ENCODE measurements around the gene TTC33.

Gene TTC33

DNA sequence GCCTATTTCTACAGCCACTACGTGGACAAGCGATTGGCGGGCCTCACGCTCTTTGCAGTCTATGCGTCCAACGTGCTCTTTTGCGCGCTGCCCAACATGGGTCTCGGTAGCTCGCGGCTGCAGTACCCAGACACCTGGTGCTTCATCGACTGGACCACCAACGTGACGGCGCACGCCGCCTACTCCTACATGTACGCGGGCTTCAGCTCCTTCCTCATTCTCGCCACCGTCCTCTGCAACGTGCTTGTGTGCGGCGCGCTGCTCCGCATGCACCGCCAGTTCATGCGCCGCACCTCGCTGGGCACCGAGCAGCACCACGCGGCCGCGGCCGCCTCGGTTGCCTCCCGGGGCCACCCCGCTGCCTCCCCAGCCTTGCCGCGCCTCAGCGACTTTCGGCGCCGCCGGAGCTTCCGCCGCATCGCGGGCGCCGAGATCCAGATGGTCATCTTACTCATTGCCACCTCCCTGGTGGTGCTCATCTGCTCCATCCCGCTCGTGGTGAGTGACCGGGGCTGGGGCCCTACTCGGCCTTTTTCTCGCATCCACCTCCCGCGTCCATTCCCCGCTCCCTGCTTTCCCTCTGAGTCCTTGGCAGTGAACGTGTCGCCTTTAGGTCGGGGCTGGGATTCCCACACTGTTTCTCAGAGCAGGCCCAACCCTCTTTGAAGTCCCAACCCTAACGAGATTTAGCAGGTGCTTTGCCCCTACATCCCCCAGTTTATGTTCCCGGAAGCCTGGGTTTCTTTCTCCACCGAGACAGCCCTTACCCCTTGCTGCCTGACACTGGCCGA is 74.2 kb downstream of the TTC33 start:
- in situ Hi-C loops (cut with MboI; ENCODE audit: low sequenced_read_pairs) = no loop called here

DNA sequence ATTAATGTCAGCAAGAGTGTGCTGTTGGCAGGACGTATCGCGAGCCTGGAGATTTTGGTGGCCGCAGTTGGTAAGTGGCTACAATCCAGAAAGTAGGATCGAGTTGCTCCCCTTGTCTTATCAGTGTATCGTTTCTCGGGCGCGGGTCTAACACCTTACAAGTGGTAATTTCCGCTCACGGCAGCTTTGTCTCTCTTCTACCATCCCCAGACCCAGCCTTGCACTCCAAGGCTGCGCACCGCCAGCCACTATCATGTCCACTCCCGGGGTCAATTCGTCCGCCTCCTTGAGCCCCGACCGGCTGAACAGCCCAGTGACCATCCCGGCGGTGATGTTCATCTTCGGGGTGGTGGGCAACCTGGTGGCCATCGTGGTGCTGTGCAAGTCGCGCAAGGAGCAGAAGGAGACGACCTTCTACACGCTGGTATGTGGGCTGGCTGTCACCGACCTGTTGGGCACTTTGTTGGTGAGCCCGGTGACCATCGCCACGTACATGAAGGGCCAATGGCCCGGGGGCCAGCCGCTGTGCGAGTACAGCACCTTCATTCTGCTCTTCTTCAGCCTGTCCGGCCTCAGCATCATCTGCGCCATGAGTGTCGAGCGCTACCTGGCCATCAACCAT is 74.9 kb downstream of the TTC33 start:
- in situ Hi-C loops (cut with MboI; ENCODE audit: low sequenced_read_pairs) = no loop called here

DNA sequence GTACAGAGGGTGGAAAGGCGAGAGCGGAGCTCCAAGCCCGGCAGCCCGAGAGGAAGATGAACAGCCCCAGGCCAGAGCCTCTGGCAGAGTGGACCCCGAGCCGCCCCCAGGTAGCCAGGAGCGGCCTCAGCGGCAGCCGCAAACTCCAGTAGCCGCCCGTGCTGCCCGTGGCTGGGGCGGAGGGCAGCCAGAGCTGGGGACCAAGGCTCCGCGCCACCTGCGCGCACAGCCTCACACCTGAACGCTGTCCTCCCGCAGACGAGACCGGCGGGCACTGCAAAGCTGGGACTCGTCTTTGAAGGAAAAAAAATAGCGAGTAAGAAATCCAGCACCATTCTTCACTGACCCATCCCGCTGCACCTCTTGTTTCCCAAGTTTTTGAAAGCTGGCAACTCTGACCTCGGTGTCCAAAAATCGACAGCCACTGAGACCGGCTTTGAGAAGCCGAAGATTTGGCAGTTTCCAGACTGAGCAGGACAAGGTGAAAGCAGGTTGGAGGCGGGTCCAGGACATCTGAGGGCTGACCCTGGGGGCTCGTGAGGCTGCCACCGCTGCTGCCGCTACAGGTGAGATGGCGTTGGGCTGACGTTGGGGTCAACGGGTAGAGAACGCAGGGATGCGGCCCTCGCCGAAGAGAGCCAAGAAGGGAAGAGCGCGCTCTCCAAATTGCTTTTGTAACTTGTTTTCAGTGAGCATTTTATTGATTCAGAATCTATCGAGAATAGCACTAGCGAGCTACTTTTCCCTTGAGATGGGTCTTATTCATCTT is 75.7 kb downstream of the TTC33 start, which contains the start of gene PTGER4:
PTGER4 (plus strand) TSS at position 3 of the 769 bp plus-strand sequence. CDS start 1,079 bp downstream, outside the sequence.
- in situ Hi-C loops (cut with MboI; ENCODE audit: low sequenced_read_pairs) = no loop called here

DNA sequence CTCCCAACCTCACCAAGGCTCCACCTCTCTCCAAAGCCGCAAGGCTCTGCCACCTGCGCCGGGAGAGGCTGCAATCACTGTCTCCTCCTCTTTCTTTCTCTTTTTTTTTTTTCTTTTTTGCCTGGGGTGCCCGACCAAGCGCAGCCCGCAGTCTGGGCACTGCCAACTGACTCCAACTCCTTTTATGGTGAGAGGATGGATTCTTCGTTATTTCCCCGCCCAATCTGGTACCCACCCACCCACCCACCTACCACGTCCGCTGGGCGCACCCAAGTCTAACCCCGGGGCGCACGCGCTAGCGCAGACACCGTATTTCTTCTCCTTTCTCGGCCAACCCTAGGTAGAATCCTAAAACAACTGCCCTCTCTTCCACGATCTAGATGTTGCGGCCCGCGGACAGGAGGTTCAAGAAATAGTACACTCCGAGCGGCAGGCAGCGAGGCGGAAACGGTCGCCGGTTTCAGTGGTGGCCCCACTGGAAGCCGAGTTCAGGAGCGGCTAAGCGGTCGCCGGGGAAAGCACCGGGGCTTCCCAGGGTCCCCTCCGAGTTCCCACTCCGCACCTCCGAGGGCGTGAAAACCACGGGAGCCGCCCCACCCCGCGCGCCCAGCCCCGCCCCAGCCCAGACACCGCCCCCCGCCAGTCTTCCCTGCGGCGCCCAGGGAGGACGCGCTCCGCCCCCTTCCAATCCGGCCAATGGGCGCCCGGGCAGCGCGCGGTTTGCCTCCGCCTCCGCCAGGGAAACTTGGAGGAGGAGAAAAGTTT is 76.4 kb downstream of the TTC33 start:
- in situ Hi-C loops (cut with MboI; ENCODE audit: low sequenced_read_pairs) = no loop called here

DNA sequence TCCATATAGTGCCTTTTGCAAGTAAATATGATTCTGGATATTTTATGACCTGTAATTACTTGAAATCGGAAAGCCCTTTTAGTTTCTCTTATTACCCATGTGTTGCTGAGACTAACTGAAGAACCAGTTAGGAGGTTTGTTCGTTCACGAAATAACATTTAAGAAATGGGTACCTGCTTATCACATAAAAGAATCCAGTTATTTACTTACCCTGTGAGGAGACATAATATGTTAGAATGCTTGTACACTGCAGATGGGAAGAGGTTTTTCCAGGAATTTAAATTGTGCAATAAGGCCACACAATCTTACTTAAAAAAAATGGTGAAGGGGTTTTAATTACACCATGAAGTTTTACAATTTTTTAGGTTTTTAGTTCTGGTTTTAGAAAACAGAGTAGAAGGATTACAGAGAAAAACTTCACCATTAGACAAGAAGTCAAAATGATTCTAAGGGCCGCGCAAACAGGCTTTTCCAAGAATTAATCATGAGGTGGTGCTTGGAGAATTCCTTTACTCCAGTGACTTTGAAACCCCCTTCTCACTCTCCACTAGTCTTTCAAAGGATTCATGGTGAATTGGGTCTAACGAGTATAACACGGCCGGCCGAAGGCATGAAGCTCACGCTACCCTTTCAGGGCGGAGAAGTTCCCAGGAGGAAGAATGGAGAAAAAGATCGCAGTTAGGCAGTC is 77.2 kb downstream of the TTC33 start:
- in situ Hi-C loops (cut with MboI; ENCODE audit: low sequenced_read_pairs) = no loop called here

DNA sequence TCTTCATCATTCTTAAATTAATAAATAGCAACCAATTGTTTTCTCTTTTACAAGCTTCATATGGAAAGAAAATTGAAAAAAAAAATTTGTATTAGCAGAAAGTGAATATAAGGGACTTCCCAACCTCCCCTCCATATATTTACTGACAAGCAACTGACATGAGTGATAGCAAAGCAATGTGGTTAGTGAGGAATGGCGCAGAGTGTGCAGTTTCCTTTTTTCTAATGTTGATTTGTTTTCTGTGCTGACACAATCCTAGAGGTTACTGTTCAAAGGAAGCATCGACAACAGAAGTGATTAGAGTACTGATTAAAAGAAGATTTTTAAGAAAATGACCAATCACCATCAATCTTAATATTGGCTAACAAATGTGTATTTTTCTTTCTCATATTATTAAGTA is 77.7 kb downstream of the TTC33 start:
- in situ Hi-C loops (cut with MboI; ENCODE audit: low sequenced_read_pairs) = no loop called here

DNA sequence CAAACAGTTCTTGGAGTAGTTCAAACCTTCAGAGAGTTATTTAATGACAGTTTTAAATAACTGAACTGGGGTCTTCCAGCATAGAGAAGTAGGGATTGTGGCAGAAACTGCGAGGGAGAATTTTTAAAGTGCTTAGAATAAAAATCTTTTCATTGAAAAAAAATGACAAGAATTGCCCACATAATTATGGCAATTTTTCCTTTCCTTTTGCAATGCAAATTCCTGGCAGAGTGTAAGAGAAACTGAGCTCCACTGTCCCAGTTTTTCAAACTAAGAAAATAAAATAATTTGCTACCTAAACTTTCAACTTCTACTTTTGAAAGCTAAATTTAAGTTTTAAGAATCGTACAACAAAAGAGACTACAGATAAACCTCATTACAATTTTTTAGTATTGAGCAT is 78.3 kb downstream of the TTC33 start:
- in situ Hi-C loops (cut with MboI; ENCODE audit: low sequenced_read_pairs) = no loop called here

DNA sequence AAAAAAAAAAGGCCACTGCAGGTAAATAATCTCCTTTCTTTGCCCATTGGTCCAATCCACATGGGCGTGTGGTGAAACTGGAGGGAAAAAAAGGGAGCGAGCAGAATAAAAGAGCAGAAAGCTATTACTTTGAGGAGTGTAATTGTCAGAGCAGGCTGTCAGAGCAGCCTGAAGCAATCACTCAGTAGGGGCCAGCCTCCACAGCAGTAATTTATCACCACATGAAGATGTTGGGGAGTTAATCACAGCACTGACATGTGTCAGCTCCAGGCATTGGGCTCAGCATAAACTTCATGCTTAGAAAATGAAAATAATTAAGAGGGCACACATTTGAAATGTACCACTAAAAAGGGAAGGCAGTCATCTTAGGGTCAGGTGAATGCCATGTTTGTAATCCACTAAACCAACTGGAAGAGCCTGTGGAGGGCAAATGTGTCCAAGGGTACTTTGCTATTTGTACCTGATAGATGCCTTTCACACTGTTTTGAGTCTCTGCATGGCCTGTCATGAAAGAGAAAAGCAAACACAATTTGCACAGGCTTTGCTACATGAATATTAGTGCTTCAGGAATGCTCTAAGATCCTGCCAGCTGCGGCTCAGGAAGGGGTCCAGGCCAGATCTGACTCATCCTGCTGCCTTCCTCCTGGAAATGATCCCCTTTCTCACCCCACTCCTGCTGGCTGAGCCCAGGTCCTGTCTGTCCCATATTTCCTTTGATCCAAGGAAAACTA is 79.0 kb downstream of the TTC33 start:
- in situ Hi-C loops (cut with MboI; ENCODE audit: low sequenced_read_pairs) = no loop called here

DNA sequence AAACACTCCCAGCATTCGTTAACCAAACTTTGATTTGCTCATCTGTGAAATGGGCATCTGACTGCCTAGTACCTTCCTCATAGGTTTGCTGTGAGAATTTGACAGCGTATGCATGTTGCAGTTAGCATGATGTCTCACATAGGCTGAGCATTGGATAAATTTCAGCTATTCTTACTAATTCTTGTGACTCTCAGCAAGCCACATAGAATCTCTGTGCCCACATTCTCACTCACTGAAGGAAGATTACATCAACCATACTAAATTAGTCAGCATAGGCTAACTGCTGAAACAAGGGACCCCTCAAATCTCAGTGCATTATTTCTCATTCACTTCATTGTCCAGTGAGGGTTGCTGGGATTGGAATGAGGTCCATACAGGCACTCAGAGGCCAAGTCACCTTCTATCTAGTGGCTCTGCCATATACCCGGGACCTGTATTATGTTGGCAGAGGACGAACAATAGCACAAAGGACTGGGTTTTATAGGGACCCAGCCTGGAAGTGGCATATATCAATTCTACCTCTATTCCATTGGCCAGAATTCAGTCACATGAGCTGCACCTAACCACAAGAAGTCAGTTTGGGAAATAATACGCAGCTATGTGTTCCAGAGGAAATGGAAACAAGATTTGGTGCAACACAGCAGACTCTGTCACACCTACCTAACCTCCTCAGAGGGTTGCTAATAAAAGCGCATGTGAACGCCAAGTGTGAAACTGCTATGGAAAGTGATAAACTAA is 80.2 kb downstream of the TTC33 start:
- in situ Hi-C loops (cut with MboI; ENCODE audit: low sequenced_read_pairs) = no loop called here

DNA sequence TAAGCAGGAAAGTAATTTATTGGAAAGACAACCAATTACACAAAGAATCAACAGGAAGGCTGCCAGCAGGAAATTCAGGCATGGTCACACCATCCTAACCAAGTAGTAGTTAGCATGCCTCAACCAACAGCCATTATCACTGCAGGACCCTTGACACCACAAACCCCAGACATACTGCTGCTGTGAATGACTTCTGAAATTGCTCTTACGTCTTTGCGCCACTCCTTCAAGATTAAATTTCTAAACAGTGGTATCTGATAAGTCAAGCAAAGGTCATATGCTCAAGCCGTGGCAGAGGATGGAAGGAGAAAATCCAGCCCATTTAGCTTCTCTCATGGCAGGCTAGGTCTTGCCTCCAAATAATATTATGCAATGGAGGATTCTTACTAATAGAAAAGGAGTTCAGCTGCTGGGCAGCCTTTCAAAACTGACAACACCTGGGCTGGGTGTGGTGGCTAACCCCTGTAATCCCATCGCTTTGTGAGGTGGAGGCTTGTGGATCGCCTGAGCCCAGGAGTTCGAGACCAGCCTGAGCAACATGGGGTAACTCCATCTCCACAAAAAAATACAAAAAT is 81.0 kb downstream of the TTC33 start:
- in situ Hi-C loops (cut with MboI; ENCODE audit: low sequenced_read_pairs) = no loop called here

DNA sequence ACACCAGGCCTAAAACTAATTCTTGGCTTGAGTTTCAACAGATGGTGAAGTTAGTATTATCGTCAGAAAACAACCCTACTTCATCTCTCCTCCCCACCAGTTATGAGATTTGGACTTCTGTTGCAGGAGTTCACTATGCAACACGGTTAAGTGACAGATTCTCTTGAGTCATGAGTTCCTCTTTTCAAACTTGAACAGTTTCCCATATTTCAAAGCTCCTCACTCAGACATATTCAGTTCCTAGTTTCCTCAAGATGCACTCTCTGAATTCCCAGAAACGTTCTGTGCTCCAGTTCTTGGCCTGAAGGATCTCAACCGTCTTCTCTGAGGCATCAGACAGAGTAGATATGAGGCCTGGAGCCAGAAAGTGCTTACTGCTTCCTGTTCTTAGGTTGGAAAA is 83.3 kb downstream of the TTC33 start:
- in situ Hi-C loops (cut with MboI; ENCODE audit: low sequenced_read_pairs) = no loop called here

DNA sequence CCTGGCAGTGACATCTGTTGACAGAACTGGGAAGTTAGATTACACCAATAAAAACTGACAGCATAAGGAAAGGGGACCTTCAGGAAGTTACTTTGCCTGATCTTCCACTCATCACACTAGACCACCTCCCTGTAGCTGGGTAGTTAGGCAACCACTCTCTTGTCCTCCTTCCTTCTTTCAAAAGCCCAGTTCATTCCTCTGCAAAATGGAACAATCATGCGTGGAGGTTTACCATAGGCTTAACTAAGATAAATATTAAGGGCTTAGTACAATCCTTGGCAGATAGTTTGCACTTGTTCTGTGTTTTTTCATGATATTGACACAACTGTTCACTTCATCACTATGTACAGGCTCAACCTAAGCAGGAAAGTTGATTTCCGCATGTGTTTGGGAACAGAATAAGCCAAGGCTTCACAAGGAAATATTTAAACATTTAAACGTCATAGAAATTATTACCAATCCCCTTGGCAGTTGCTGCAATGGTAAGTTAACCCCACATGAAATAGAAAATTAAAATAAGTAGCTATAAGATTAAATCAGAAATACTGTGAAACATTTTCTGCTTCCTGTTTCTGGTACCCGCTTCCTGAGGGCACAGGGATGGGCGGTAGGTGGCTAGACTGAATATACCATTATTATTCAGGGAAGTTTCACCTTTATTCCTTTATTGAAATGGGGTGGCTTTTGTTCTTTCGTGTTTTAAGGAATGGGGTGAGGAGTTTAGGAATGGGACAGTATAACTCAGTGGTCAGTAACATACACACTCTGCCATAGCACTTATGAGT is 86.0 kb downstream of the TTC33 start:
- in situ Hi-C loops (cut with MboI; ENCODE audit: low sequenced_read_pairs) = no loop called here

DNA sequence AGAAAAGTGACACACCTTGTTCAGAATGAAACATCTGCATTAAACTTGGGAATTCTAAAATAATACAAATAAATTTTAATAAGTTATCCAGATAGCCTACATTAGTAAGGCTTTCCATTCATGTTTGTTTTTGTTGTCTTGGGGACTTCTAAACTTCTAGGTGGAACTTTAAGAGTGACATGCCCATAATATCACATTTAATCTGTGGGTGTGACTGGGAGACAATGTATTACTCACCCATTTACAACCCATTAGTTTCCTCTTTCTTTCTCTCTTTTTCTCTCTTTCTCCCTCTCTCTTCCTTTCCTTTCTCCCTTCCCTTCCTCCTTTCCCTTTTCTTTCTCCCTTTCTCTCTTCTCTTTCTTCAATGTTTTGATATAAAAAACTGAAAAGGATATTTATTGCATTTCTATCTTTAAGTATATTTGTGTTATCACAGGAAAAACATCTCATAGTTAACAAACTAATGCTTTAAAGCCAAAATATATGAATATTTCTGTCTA is 88.5 kb downstream of the TTC33 start:
- in situ Hi-C loops (cut with MboI; ENCODE audit: low sequenced_read_pairs) = no loop called here

DNA sequence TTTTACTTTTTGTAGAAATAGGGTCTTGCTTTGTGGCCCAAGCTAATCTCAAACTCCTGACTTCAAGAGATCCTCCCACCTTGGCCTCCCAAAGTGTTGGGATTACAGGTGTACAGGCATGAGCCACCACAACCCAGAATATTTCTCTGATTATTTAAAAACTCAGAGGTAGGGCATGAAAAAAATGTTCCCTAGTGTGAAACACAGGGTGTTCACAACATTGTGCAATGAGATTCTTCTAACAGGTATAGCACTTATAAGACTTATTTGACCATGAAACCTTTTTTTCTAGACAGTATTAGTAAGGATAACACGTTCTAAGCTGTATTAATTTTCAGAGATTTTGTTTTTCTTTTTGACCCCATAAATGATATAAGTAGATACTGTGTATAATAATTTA is 89.1 kb downstream of the TTC33 start:
- in situ Hi-C loops (cut with MboI; ENCODE audit: low sequenced_read_pairs) = no loop called here

DNA sequence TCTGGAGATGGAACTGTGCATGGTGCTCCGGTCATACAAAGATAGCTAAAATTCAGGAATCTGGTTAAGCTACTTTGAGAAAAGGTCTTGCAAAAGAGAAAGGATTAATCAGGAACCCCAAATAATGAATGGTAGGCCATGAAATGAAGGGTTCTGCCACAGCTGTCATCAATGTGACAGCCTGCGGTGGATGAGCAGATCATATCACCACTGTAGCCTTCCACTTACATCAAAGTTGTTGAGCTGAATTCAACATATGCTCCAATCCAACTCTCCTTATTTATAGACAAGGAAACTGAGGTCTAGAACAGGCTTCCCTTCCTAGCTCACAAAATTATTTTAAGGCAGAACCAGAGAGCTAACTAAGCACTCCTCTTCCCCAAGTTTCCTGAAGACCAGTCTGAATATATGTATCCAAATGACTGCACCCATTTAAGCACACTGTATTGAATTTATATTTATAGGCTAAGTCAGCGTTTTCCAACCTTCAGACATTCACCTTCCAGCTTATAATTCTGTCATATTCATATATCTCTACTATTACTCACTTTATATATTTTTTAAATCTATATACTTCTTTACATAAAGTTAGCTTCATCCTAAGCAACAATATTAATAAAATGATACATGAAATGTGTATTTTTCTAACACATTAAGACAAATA is 90.0 kb downstream of the TTC33 start:
- in situ Hi-C loops (cut with MboI; ENCODE audit: low sequenced_read_pairs) = no loop called here

DNA sequence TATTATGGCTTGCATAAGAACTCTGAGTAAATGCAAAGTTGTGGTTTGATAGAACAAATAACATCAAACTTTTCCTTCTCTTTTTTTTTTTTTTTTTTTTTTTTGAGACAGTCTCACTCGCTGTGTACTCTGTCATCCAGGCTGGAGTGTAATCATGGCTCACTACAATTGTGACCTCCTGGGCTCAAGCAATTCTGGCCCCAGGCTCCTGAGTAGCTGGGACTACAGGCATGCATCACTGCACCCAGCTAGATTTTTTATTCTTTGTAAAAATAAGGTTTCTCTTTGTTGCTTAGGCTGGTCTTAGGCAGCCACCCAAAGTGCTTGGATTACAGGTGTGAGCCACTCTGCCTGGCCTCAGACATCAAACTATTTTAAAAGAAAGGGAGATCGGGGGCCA is 95.0 kb downstream of the TTC33 start:
- in situ Hi-C loops (cut with MboI; ENCODE audit: low sequenced_read_pairs) = no loop called here

DNA sequence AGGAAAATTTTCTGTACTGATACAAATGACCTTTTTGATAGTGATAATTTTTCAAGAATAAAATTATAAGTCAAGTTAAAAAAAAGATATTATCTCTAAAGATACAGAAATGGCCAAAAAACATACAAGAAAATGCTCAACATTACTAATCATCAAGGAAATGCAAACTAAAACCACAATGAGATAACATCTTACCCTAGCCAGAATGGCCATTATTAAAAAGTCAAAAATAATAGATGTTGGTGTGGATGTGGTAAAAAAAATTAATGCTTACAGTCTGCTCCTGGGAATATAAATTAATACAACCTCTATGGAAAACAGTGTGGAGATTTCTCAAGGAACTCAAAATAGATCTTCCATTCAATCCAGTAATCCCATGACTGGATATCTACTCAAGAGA is 99.0 kb downstream of the TTC33 start:
- in situ Hi-C loops (cut with MboI; ENCODE audit: low sequenced_read_pairs) = no loop called here
